ENCODE results near the gene RHBDF2. TPM values are rescaled to one million over a fixed set of nuclear protein-coding genes. Genes with fewer than 3 reads are reported as not detected.

The RHBDF2 gene
- total and polyA plus RNA-seq, 2 donors (not counting 1 experiment from before 2014, with no cell fraction given), result 288 to 482 TPM

DNA sequence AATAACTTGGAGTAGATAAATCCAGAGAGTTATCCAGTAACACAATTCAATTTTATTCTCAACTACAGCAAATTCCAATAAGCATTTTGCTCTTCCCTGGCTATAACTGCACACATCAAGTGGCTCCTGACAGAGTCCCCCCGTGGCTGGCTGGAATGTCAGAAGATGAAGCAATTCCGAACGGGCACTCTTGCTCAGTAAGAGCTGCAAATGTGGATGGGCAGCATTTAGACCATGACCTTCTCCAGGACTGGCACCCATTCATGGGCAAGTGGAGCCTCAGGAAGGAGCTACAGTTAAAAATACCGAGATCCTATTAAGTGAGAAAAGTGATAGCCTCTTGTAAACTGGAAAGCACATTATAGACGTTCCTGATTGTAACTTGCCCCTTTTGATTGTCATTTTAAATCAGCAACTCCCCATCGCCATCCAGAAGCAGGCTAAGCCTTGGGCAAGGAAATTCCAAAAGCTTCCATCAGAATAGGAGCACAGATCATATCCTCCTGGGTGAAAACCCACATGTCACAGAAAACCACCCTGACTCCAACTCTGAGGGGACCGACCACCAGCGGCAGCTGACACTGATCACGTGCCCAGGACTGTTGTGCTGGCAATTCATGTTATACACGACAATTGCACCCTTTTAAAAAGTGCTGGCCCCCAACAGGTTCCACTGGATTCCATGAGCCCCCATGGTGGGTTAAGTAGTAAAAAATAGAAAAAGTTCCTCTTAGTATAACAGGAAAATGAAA lies 55.4 kb downstream of the RHBDF2 start:
- no peaks in the 10 kb centered on the region for H3K9me3 ChIP-seq (ENCODE audit: control extremely low read depth in 1 of 3, control insufficient read depth in 2 of 3, insufficient read depth in 1 of 3, low read length in 2 of 3)
- H3K79me2 ChIP-seq (ENCODE audit: control insufficient read depth, insufficient read depth, low read length), result peaks cover 100% of the 10 kb centered on the region
- H3K4me3 Mint-ChIP-seq, result no peak overlapping the region
- no peak overlapping the region for H3K4me3 ChIP-seq (ENCODE audit: control extremely low read depth in 1 of 5, extremely low read depth in 1 of 5, insufficient read depth in 1 of 5, low read depth in 2 of 5, low read length in 4 of 5)
- H3K27me3 ChIP-seq (replicated peaks in 1 of 4; ENCODE audit: control extremely low read depth in 1 of 4, control insufficient read depth in 3 of 4, insufficient read depth in 4 of 4, low read length in 3 of 4), result no peaks in the 10 kb centered on the region
- POLR2A ChIA-PET, result interaction anchor here (0.5 kb wide), 1 partner anchor 57 kb away, joined by 4 read pairs; no protein-coding TSS in a partner anchor
- CTCF ChIA-PET, result interaction anchor here (0.8 to 3.2 kb wide), 4 partner anchors 11 to 37 kb away, joined by 3 to 19 read pairs (median 8); no protein-coding TSS in a partner anchor
- no peaks in the 10 kb centered on the region for H3K9me3 Mint-ChIP-seq (ENCODE audit: insufficient read depth)
- H4K20me1 ChIP-seq (ENCODE audit: control insufficient read depth, insufficient read depth, low read length, poor library complexity, severe bottlenecking), result peaks cover 98% of the 10 kb centered on the region
- TF ChIP-seq, protein P1, sequence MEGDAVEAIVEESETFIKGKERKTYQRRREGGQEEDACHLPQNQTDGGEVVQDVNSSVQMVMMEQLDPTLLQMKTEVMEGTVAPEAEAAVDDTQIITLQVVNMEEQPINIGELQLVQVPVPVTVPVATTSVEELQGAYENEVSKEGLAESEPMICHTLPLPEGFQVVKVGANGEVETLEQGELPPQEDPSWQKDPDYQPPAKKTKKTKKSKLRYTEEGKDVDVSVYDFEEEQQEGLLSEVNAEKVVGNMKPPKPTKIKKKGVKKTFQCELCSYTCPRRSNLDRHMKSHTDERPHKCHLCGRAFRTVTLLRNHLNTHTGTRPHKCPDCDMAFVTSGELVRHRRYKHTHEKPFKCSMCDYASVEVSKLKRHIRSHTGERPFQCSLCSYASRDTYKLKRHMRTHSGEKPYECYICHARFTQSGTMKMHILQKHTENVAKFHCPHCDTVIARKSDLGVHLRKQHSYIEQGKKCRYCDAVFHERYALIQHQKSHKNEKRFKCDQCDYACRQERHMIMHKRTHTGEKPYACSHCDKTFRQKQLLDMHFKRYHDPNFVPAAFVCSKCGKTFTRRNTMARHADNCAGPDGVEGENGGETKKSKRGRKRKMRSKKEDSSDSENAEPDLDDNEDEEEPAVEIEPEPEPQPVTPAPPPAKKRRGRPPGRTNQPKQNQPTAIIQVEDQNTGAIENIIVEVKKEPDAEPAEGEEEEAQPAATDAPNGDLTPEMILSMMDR (IDR thresholded peaks at IDR 0.05), result no peak
- TF ChIP-seq EZH2 (IDR thresholded peaks at IDR 0.05; ENCODE audit: borderline replicate concordance, insufficient read depth, low read depth, low read length, poor library complexity, severe bottlenecking), result no peak
- peaks cover 60 to 71% of the 10 kb centered on the region in 2 donors for H3K4me1 ChIP-seq (ENCODE audit: control insufficient read depth in 2 of 2, insufficient read depth in 2 of 2, low read length in 2 of 2)
- WGBS (ENCODE audit: insufficient coverage), result 100% methylated on average over 8 of the region's 10 CpGs
- ATAC-seq (ENCODE audit: low read depth), result no peak
- H3K4me2 ChIP-seq (replicated peaks; ENCODE audit: low read depth, low read length, poor library complexity, severe bottlenecking), result peak overlapping the region; percentile 18
- no peak overlapping the region for H3K27ac ChIP-seq (ENCODE audit: low read length in 2 of 2)
- H3K4me1 Mint-ChIP-seq, result peaks cover 86% of the 10 kb centered on the region
- H3K36me3 ChIP-seq (replicated peaks in 1 of 2; ENCODE audit: control extremely low read depth in 1 of 2, control insufficient read depth in 1 of 2, extremely low read depth in 1 of 2, insufficient read depth in 2 of 2, low read length in 1 of 2), result peaks cover 0 to 5% of the 10 kb centered on the region in 2 experiments
- no peak overlapping the region for H2AFZ ChIP-seq (ENCODE audit: insufficient read depth, low read depth, low read length, poor library complexity, severe bottlenecking)
- no peak overlapping the region for H3K9ac ChIP-seq (ENCODE audit: low read length)
- DNase-seq, result no peak
- no peaks in the 10 kb centered on the region for H3K27me3 Mint-ChIP-seq
- H3K27ac Mint-ChIP-seq, result no peak overlapping the region
- intact Hi-C loops (cut with micrococcal nuclease), result no loop called here

All from B cell (primary cell).